Measurements from ENCODE around the gene RB1. TPM values are rescaled to one million over a fixed set of nuclear protein-coding genes. Genes with fewer than 3 reads are reported as not detected.

The RB1 gene
- total and polyA plus RNA-seq, 9 of the 15 experiments (the other 6 are each of a cell fraction or from before 2014, with no cell fraction given): 5.0 to 23.8 (median 17.9) TPM

- H3K27me3 ChIP-seq (ENCODE audit: control insufficient read depth in 2 of 2, insufficient read depth in 2 of 2, low read length in 2 of 2): no peaks in the 10 kb centered on the region
- no peaks in the 10 kb centered on the region for H3K9me3 ChIP-seq (replicated peaks; ENCODE audit: control insufficient read depth, insufficient read depth, low read depth, low read length)
- H3K79me2 ChIP-seq (ENCODE audit: control insufficient read depth, insufficient read depth, low read length): no peaks in the 10 kb centered on the region
- in situ Hi-C loops (cut with MboI) (no loop called here), intact Hi-C loops (cut with micrococcal nuclease) (no loop called here)
- no TSS peak for BruUV-seq (replicated peaks)
- H3K4me2 ChIP-seq (ENCODE audit: insufficient read depth, low read length): no peak overlapping the region
- DNase-seq (ENCODE audit: extremely low read depth in 1 of 4, low spot score in 3 of 4) (no peak), FAIRE-seq (no peak), ATAC-seq (no peak)
- H3K4me1 ChIP-seq (replicated peaks in 1 of 2; ENCODE audit: control insufficient read depth in 2 of 2, insufficient read depth in 2 of 2, low read length in 2 of 2): no peaks in the 10 kb centered on the region
- no peak overlapping the region for H3K9ac ChIP-seq (ENCODE audit: insufficient read depth in 1 of 2, low read depth in 2 of 2, low read length in 2 of 2)
- CTCF ChIA-PET (ENCODE audit: low intra/inter-chr PET ratio): no interaction called here
- H3K36me3 ChIP-seq (ENCODE audit: control insufficient read depth, insufficient read depth, low read length): no peaks in the 10 kb centered on the region
- no peak overlapping the region for H3K4me3 ChIP-seq
- no peaks in the 10 kb centered on the region for H4K20me1 ChIP-seq (replicated peaks; ENCODE audit: control insufficient read depth, insufficient read depth, low read length)
- POLR2A ChIA-PET: no interaction called here
- no peaks in the 10 kb centered on the region for H3K9me1 ChIP-seq (ENCODE audit: control insufficient read depth, insufficient read depth, low read length)
- 88% methylated on average over 3 of the region's 3 CpGs for WGBS (ENCODE audit: insufficient coverage, low coverage, missing lambda C conversion rate)
- H2AFZ ChIP-seq (ENCODE audit: low read depth, low read length): no peak overlapping the region
- H3K27ac ChIP-seq (ENCODE audit: extremely low read depth, low read depth, low read length): no peak overlapping the region
- no peak for TF ChIP-seq ZC3H4 (CRISPR knock-in tag; IDR thresholded peaks at IDR 0.05; ENCODE audit: borderline replicate concordance)
- no peak for TF ChIP-seq GABPA (tag; conservative IDR thresholded peaks at IDR 0.05; ENCODE audit: low read depth)
- TF ChIP-seq ZC3H11A (IDR thresholded peaks at IDR 0.05; ENCODE audit: low read depth, low read length): no peak
- TF ChIP-seq TEAD4 (IDR thresholded peaks at IDR 0.05; ENCODE audit: low read length): no peak
- no peak for TF ChIP-seq TEAD4 (CRISPR knock-in tag; IDR thresholded peaks at IDR 0.05; ENCODE audit: borderline replicate concordance)
- no peak for TF ChIP-seq IFI16 (CRISPR knock-in tag; IDR thresholded peaks at IDR 0.05)
- TF ChIP-seq ELK3 (CRISPR knock-in tag; IDR thresholded peaks at IDR 0.05): no peak
- TF ChIP-seq ZNF764 (CRISPR knock-in tag; IDR thresholded peaks at IDR 0.05; ENCODE audit: low read depth): no peak
- no peak for TF ChIP-seq SLC30A9 (CRISPR knock-in tag; IDR thresholded peaks at IDR 0.05)
- TF ChIP-seq GATA2 (CRISPR knock-in tag; IDR thresholded peaks at IDR 0.05): no peak
- TF ChIP-seq CHCHD3 (CRISPR knock-in tag; IDR thresholded peaks at IDR 0.05): no peak
- TF ChIP-seq MGA (IDR thresholded peaks at IDR 0.05): no peak
- TF ChIP-seq RUNX1 (IDR thresholded peaks at IDR 0.05; ENCODE audit: low read depth): no peak
Measured at GRCh38 chr13:48424212-48424611, 120.7 kb downstream of the RB1 start.

Data from K562 (cell line).